ENCODE results near the gene CACNB2.

CACNB2 gene

DNA sequence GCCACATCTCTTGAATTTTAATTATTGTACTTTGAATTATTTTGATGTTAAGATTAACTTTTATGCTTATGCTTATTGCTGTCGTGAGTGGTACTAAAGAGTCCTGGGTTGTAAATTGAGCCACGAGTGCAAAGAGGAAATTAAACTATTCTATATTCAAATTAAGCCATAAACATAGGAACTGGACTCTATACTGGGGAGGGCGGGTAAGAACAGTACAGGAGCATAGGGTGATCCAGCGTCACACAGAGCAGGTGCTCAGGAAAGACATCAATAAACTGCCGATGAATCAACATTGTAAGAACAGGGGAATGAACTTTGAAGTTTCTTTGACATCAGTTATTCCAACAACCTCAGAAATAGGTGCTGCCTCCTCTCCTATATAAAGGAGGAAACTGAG is 219.6 kb downstream of the CACNB2 start:
- TF ChIP-seq, protein P1, sequence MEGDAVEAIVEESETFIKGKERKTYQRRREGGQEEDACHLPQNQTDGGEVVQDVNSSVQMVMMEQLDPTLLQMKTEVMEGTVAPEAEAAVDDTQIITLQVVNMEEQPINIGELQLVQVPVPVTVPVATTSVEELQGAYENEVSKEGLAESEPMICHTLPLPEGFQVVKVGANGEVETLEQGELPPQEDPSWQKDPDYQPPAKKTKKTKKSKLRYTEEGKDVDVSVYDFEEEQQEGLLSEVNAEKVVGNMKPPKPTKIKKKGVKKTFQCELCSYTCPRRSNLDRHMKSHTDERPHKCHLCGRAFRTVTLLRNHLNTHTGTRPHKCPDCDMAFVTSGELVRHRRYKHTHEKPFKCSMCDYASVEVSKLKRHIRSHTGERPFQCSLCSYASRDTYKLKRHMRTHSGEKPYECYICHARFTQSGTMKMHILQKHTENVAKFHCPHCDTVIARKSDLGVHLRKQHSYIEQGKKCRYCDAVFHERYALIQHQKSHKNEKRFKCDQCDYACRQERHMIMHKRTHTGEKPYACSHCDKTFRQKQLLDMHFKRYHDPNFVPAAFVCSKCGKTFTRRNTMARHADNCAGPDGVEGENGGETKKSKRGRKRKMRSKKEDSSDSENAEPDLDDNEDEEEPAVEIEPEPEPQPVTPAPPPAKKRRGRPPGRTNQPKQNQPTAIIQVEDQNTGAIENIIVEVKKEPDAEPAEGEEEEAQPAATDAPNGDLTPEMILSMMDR (IDR thresholded peaks at IDR 0.05; ENCODE audit: borderline replicate concordance, insufficient read depth, low read depth, low read length) = no peak

DNA sequence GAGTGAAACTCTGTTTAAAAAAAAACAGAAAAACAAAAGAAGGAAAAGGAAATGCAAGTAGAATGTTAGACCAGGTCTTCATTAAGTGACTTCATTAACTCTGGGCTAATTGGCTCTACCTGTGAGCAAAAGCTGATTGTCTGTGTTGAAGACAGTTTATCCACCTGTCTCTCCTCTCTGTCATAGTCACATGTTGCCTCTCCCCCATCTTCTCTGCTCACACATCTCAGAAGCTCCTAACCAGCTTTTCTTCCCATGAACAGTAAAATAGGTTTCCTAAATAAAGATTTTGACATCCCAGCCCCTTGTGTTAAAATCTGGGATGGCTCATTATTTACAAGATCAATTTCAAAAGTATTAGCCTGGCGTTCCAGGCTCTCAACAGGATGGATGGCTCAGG is 222.7 kb downstream of the CACNB2 start:
- TF ChIP-seq, protein P1 (IDR thresholded peaks at IDR 0.05; ENCODE audit: borderline replicate concordance, insufficient read depth, low read depth, low read length) = no peak
- H3K4me3 ChIP-seq (ENCODE audit: low read depth, low read length) = no peak overlapping the region

More for the DNA sequence above, 219.6 kb downstream of the CACNB2 start:
- no peak overlapping the region for H3K4me3 ChIP-seq (ENCODE audit: low read depth, low read length)

DNA sequence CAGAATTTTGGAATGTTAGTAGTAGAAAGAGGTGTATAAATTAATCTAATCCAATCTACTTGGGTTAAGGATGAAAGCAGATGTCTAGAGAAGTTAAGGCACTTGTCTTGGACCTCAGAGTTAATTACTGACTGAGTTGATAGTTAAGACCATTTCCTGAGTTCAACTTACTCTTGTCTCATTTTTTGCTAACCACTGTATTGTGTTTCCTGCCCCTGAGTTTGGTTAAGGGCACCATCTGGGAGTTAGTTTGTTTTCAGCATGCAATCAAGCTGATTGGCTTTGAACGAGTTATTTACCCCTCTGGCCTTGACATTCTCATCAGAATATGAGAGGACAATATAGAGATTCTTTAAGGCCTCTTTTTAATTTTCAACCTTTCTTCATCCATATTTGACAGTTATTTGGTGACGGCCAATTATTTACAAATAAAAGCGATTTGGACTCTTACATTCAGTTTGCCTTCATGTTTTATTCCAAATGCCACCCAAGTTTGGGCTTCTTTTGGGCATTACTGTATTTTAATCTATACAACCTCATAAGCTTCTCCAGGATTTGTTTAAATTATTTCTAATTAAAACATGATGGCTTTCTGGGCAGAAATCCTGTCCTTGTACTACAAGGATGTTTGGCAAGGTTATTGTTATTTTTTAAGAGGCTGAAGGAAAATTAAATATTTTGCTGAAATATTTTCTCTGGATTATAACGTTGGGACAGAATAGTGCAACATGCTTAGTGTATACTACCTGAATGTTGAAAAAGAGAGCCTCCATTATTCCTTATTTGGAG is 225.0 kb downstream of the CACNB2 start:
- TF ChIP-seq, protein P1 (IDR thresholded peaks at IDR 0.05; ENCODE audit: borderline replicate concordance, insufficient read depth, low read depth, low read length) = no peak

GRCh38 chr10:18367840-18368239 is 227.6 kb downstream of the CACNB2 start:
- H3K4me3 ChIP-seq (ENCODE audit: low read depth, low read length) = no peak overlapping the region
- TF ChIP-seq, protein P1 (IDR thresholded peaks at IDR 0.05; ENCODE audit: borderline replicate concordance, insufficient read depth, low read depth, low read length) = no peak

More for the DNA sequence above, 225.0 kb downstream of the CACNB2 start:
- no peak overlapping the region for H3K4me3 ChIP-seq (ENCODE audit: low read depth, low read length)

GRCh38 chr10:18368273-18368672 is 228.0 kb downstream of the CACNB2 start:
- TF ChIP-seq, protein P1 (IDR thresholded peaks at IDR 0.05; ENCODE audit: borderline replicate concordance, insufficient read depth, low read depth, low read length) = no peak
- no peak overlapping the region for H3K4me3 ChIP-seq (ENCODE audit: low read depth, low read length)

DNA sequence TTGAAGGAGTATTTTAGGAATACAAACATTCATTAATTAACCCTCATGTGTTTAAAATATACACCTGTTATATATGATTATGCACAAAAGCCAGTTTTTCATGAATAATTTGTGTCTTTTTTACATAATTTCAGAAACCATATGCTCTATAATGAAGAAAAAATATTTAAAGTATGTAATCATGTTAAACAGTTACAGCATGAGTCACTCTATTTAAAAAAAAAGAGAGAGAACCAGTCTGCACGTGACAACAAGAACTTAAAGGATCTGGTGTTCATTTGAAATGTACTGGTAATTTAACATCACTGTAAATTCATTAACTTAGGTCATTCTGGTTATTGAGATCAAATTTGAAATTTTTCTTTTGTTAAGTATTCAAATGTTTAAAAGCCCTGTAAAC is 228.5 kb downstream of the CACNB2 start:
- no peak overlapping the region for H3K4me3 ChIP-seq (ENCODE audit: low read depth, low read length)
- TF ChIP-seq, protein P1 (IDR thresholded peaks at IDR 0.05; ENCODE audit: borderline replicate concordance, insufficient read depth, low read depth, low read length) = no peak

DNA sequence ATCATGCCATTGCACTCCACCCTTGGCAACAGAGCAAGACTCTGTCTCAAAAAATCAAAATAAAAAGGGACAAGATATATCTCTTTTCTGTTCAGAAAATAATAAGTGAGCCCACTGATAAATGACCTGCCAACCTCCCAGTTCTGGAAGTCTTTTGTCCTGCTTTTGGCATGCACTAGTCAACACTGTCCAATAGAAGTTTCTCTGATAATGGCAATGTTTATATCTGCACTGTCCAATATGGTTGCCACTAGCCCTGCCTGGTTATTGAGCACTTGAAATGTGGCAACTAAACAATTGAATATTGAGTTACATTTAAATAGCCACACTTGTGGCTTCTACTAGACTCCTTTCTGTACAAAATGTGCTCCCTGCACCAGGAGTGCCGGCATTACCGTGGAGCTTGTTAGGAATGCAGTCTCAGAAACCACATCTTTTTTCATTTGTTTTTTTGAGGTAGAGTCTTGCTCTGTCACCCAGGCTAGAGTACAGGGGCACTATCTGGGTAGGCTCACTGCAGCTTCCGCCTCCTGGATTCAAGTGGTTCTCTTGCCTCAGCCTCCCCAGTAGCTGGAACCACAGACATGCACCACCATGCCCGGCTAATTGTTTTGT is 229.7 kb downstream of the CACNB2 start:
- TF ChIP-seq, protein P1 (IDR thresholded peaks at IDR 0.05; ENCODE audit: borderline replicate concordance, insufficient read depth, low read depth, low read length) = no peak
- no peak overlapping the region for H3K4me3 ChIP-seq (ENCODE audit: low read depth, low read length)
